ENCODE measurements around the gene SMYD2.

Gene SMYD2

GRCh38 chr1:214330222-214330621, 49.3 kb downstream of the SMYD2 start:
- DNase-seq (ENCODE audit: low spot score): no peak
- Histone ChIP-seq H3K4me3 (no peak overlapping the region), H3K27ac (no peak overlapping the region)
- TF ChIP-seq CTCF (IDR thresholded peaks at IDR 0.05): no peak

GRCh38 chr1:214330715-214331114, 49.8 kb downstream of the SMYD2 start:
- H3K27ac ChIP-seq: no peak overlapping the region
- TF ChIP-seq CTCF (IDR thresholded peaks at IDR 0.05): no peak
- H3K4me3 ChIP-seq: no peak overlapping the region
- DNase-seq (ENCODE audit: low spot score): no peak

- DNase-seq (ENCODE audit: low spot score): no peak
- H3K27ac ChIP-seq: no peak overlapping the region
- TF ChIP-seq CTCF (IDR thresholded peaks at IDR 0.05): no peak
- no peak overlapping the region for H3K4me3 ChIP-seq
These were observed 50.2 kb downstream of the SMYD2 start for GRCh38 chr1:214331180-214331579.

- TF ChIP-seq CTCF (IDR thresholded peaks at IDR 0.05): peak; percentile 59
- Histone ChIP-seq H3K4me3 (no peak overlapping the region), H3K27ac (no peak overlapping the region)
- DNase-seq (ENCODE audit: low spot score): no peak
These were observed 51.0 kb downstream of the SMYD2 start for GRCh38 chr1:214331827-214332423.

- DNase-seq (ENCODE audit: low spot score): no peak
- peak; percentile 71 for TF ChIP-seq CTCF (IDR thresholded peaks at IDR 0.05)
- H3K27ac ChIP-seq: peak overlapping the region in 1 of 2 donors; percentile 45
These were observed 52.2 kb downstream of the SMYD2 start for GRCh38 chr1:214332946-214333798.

GRCh38 chr1:214335567-214335966, 54.6 kb downstream of the SMYD2 start:
- Histone ChIP-seq H3K27ac (no peak overlapping the region), H3K4me3 (no peak overlapping the region)
- no peak for DNase-seq (ENCODE audit: low spot score)
- no peak for TF ChIP-seq CTCF (IDR thresholded peaks at IDR 0.05)

More at GRCh38 chr1:214332946-214333798, 52.2 kb downstream of the SMYD2 start:
- H3K4me3 ChIP-seq: no peak overlapping the region

GRCh38 chr1:214337015-214337414, 56.1 kb downstream of the SMYD2 start:
- TF ChIP-seq CTCF (IDR thresholded peaks at IDR 0.05): no peak
- peak overlapping the region in 1 of 2 donors; percentile 66 for H3K27ac ChIP-seq
- no peak for DNase-seq (ENCODE audit: low spot score)
- no peak overlapping the region for H3K4me3 ChIP-seq

All from coronary artery (tissue), 2 donors.